Right renal cortex interstitium (tissue), 3 donors: ENCODE data around the gene AQP9. TPM values are rescaled to one million over a fixed set of nuclear protein-coding genes. Genes with fewer than 3 reads are reported as not detected.
"Not testable (repeated sequence)": the region's sequence is repeated elsewhere in the genome, so short reads cannot be mapped to it uniquely, and the experiment has no call there.

Experiments
- DNase-seq, 3 donors: peaks; one replicate each; pipeline ENCODE4 v3.0.0-alpha.2; 2013; ENCODE audit warnings: low read depth in 3 of 3, low spot score in 2 of 3
- polyA plus RNA-seq, 3 donors: library from polyadenylated mRNA; unstranded; fragments of 120-200 nt; gene quantifications; one replicate each; pipeline ENCODE4 v1.2.1, GENCODE V29; 2013; ENCODE audit not compliant: insufficient read length in 3 of 3

Gene AQP9
- polyA plus RNA-seq, 3 donors: 0.08 to 0.19 (median 0.18) TPM

DNA sequence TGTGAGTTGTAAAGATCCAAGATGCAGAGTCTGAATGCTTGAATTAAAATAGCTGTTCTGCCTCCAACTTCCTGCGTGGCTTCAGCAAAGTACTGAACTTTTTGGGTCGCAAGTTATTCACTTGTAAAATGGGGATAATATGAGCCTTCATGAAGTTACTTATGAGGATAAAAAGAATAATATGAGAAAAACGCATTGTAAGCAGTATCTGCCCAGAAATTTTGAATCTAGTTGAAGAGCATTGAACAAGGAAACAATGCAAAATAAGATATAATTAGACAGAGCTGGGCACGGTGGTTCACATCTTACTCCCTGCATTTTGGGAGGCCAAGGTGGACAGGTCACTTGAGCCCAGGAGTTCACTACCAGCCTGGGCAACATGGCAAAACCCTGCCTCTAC, 37.8 kb downstream of the AQP9 start:
- DNase-seq: no peak

DNA sequence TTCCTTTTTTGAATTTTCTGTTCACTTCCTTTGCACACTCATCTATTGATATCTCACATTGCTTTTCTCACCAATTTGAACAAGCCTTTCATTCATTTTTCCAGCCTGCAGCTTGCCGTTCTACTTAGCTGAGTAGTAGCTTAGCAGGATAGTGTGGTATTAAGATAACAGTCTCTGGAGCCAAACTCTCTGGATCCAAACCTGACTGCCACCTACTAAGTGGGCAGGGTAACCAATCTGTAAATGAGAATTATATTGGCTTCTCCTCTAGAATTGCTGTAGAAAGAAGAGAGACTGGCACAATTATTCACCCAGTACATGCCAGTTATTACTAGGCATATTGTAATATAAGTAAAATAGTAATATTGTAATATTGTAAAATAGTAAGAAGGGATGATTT, 40.5 kb downstream of the AQP9 start:
- DNase-seq: no peak

DNA sequence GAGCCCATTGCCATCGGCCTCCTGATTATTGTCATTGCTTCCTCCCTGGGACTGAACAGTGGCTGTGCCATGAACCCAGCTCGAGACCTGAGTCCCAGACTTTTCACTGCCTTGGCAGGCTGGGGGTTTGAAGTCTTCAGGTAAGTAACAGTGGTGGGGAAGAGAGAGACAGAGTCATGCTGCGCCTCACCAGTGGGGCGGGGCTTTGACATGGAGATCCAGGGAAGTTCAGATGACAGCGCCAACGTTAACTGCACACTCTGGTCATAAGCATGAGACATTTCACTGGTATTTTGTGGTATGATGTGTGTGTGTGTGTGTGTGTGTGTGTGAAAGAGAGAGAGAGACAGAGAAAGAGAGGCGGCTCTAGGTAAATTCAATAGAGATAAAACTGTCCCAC, 41.0 kb downstream of the AQP9 start:
- no peak for DNase-seq

DNA sequence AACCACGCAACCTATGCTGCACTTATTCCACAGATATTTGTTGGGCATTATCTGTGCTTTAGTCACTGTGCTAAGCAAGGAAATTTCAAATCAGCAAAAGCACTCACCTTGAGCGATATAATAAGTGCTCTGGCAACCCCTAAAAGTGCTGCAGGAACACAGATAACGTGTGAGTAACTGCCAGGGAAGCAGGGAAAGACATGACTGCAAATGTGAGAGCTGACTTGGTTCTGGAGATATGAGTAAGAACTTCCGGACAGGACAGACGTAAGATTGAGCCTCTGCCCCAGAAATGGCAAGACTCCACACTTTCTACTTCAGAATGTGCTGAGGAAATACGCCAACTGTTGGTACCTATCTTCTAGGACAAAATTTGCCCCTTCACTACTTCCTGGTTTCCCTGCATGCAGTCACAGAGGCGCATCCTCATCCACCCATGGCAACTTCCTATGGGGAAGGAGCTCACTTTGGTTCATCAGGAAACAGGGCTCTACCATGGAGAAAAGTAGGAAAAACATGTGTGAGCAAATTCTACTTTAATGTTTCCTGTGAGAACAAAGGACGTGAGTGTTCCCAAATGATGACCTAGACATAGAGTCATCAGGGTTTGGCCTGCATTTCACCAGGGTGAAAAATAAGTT, 41.7 kb downstream of the AQP9 start:
- DNase-seq: no peak

DNA sequence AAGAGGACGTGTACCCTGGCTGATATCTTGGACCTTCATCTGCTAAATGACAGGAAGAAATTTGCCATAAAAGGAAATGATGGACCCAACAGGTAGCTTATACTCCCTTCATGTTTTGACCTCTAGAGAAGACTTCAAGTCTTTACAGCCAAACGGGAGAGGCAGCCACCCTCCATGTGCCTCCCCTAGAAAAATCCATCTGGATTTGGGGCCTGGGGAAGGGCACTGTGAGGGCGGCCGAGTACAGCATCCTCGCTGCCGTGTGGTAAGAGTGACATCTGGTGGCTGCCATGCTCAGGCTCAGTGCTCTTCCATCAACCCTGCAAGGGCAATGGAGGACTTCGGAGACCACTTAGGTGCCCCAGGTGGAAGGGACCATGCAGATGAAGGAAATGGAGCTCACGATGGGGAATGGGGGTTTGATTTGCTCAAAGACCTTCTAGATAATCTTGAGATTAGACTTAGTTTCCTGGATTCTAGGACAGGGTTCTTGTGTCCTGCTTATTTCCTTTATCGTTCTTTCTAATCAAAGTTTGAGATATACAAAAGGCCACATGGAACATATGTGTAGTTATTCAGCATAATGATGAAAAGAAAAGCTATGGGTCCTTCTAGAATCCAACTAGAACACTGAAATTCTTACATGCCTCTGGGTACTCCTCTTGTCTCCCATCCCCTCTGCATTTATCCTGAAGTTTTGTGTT, 44.4 kb downstream of the AQP9 start:
- peak in 2 of 3 donors; percentile 29 to 44 for DNase-seq

GRCh38 chr15:58185439-58185838, 47.3 kb downstream of the AQP9 start:
- no peak for DNase-seq

- no peak for DNase-seq
Observed at GRCh38 chr15:58189148-58189811, 51.1 kb downstream of the AQP9 start.

GRCh38 chr15:58190419-58190818, 52.2 kb downstream of the AQP9 start:
- DNase-seq: no peak

- not testable (repeated sequence) for DNase-seq
Observed at GRCh38 chr15:58193636-58194035, 55.5 kb downstream of the AQP9 start.

DNA sequence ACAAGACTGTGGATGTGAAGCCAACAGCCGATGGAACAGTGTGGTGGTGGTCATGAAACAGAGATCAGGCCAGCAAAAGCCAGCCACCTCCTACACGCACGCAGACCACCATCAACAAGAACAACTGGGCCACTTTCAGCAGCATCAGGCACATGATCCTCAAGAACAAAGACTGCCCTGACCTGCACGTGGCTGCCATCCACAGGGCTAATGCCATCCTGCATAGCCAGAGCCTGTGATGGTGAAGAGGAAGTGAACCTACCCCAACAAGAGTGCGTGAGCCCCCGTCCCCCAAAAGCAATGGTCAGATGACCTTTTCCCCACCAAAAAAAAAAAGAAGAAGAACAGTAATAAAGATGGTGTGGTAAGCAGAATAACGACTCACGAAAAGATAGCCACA, 62.6 kb downstream of the AQP9 start:
- no peak for DNase-seq

DNA sequence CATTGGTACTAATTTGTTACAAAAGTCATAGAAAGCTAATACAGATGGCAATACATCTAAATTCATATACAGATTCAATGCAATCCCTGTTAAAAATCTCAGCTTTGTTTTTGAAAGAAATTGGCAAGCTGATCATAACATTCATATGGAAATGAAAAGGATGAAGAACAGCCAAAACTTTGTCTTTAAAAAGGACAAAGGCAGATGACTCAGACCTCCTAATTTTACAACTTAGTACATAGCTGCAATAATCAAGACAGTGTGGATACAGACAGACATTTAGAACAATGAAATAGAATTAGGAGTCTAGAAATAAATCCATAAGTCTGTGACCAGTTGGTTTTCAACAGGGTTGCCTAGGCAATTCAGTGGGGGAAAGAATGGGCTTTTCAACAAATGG, 63.3 kb downstream of the AQP9 start:
- no peak for DNase-seq

GRCh38 chr15:58203537-58203936, 65.4 kb downstream of the AQP9 start:
- no peak for DNase-seq

GRCh38 chr15:58206151-58206550, 68.0 kb downstream of the AQP9 start:
- no peak for DNase-seq

DNA sequence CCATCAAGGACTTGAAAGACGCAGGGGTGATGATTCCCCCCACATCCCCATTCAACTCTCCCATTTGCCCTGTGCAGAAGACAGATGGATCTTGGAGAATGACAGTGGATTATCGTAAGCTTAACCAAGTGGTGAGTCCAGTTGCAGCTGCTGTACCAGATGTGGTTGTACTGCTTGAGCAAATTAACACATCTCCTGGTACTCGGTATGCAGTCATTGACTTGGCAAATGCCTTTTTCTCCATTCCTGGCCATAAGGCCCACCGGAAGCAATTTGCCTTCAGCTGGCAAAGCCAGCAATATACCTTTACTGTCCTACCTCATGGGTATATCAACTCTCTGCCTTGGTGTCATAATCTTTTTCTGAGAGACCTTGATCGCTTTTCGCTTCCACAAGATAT, 70.0 kb downstream of the AQP9 start:
- DNase-seq: not testable (repeated sequence)

DNA sequence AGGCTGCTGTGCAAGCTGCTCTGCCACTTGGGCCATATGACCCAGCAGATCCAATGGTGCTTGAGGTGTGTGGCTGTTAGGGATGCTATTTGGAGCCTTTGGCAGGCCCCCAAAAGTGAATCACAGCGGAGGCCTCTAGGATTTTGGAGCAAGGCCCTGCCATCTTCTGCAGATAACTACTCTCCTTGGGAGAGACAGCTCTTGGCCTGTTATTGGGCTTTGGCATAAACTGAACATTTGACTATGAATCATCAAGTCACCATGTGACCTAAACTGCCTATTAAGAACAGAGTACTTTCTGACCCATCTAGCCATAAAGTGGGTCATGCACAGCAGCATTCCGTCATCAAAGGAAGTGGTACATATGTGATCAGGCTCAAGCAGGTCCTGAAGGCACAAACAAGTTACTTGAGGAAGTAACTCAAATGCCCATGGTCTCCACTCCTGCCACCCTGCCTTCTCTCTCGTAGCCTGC, 70.9 kb downstream of the AQP9 start:
- DNase-seq: not testable (repeated sequence)

DNA sequence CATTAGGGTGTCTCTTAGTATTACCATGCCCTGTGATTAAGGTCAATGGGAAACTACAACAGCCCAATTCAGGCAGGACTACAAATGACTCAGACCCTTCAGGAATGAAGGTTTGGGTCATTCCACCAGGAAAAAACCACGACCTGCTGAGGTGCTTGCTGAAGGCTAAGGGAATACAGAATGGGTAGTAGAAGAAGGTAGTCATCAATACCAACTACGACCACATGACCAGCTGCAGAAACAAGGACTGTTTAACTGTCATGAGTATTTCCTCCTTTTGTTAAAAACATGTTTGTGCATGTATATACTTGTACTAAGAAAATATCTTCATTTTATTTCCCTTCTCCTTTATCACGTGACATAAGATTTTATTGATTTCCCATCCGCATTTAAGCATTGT, 71.8 kb downstream of the AQP9 start:
- not testable (repeated sequence) for DNase-seq

- DNase-seq: peak in 1 of 3 donors; percentile 36
Observed at GRCh38 chr15:58212909-58213526, 74.8 kb downstream of the AQP9 start.

DNA sequence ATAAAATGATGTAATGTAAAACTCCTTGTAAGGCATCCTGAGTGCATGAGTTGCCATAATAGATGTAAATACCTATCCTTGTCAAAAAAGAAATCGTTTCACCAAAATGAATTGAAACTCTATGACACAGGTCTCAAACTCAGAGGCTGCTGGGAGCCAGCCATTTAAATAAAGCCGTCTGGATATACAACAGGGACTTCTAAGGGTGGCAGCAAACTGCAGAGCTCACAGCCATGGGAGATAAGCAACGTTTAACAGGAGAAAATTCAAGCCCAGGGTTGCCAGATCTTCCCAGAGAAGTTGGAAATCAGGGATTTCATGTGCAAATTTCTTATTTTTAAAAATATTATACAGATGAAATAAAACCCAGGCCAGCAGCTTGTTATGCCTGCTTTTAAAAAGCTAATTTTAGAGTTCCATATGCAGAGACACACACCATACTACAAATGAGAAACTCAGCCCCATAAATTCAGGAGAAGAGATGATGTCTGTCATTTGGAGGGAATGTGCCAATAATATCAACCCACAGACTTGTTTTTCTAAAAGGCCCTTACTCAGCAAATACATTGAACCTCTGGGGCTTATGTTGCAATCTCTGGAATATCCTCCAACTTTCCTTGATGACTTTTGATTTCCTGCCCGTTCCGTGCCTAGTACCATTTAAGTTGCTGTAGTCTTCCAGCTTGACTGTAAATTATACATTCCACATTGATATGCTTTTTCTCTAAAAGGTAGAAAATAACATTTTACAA, 75.6 kb downstream of the AQP9 start:
- DNase-seq: no peak

DNA sequence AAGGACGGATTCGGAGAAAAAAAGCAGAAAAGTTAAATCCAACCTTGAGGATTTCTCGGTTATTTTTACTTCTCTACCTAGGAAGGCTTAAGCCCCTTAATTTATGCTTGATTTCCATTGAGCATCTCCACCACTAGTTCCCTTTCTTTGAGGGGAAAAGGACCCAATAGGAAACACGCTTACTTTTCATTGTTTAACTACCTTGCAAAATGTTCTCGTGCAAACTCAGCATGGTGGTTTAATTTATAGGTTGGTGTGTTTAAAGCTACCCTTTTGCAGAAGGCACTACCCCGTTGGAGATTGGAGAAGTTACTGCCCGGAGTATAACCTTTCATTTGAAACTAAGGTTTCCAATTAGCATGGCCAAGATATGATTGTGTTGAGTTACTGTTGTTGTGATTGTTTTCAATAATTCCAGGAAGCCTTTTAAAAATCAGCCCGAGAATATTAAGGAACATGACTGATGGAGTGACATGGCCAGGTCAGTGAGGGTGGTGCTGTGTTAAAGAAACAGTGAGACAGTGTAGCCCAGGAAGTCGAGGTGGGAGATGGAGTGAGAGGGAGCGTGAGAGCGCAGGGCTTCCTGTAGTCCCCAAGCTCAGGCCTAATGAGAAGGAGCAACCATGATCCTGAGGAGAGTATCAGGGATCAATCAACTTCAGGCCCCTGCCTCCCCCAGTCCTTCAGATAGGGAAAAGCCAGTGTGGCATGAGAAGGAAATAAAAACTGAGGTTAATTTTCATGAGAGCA, 76.6 kb downstream of the AQP9 start:
- no peak for DNase-seq

DNA sequence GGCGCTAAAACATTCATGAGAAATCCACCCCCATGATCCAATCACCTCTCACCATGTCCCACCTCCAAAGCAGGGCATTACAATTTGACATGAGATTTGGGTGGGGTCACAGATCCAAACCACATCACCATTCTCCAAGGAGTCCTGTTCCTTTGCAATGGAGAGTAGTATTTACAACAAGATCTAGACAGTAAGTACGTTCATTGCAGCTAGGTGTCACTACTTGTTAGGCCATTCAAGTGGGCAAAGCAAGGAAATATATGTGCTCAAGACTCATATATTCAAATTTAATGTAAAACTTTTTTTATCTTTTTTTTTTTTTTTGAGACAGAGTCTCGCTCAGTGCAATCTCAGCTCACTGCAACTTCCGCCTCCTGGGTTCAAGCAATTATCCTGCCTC, 79.3 kb downstream of the AQP9 start:
- DNase-seq: no peak
